ENCODE results near the gene HHEX.

DNA sequence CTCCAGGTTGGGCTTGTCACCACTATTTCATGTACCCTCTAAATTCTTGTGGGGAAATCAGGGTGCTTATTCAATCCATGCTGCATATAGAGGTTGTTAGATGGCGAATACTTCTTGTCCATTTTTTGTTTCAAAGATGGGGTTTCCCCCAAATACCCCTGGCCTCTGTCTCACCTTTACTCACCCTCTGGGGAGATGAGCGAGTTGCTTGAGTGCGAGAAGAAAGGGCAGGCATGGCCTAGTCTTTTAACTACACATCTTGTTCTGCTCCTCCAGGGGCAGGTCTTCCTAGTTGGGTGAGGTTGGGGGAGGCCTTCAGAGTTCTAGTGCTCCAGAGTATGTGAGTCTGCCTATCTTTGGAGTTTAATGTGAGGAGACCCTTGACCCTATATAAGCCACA, 46.2 kb downstream of the HHEX start:
- TF ChIP-seq TAF1 (IDR thresholded peaks at IDR 0.05; ENCODE audit: borderline replicate concordance, low read depth, low read length) (no peak), POLR2A (IDR thresholded peaks at IDR 0.05; ENCODE audit: low read depth, low read length) (no peak), POLR2AphosphoS5 (IDR thresholded peaks at IDR 0.05; ENCODE audit: low read depth, low read length) (no peak)
